Stimulated activated memory B cell treated with anti-CD40 and anti-IgM and Interleukin-4, amounts not matched to agents 10 μg/mL and 1 μg/mL and 100 μg/mL, for 72 hours (primary cell): ENCODE measurements around the gene DIS3L2.
"Not testable (repeated sequence)": the region's sequence is repeated elsewhere in the genome, so short reads cannot be mapped to it uniquely, and the experiment has no call there.

Experiments used
- ATAC-seq: fragments of 150-1000 bp; cut with Tn5 transposase; 2 replicates; pipeline ENCODE4 v1.10.0; 2021
- H3K27ac Mint-ChIP-seq: one replicate; pipeline ENCODE4 v1.8.0; 2022; ENCODE audit warnings: mild to moderate bottlenecking, mixed read lengths
- H3K27me3 Mint-ChIP-seq: one replicate; pipeline ENCODE4 v1.8.0; 2022; ENCODE audit warnings: mixed read lengths
- H3K36me3 Mint-ChIP-seq: one replicate; pipeline ENCODE4 v1.8.0; 2022; ENCODE audit warnings: mixed read lengths
- H3K4me1 Mint-ChIP-seq: one replicate; pipeline ENCODE4 v1.8.0; 2022; ENCODE audit warnings: mixed read lengths
- H3K4me3 Mint-ChIP-seq: one replicate; pipeline ENCODE4 v1.8.0; 2022; ENCODE audit warnings: mild to moderate bottlenecking, moderate library complexity, mixed read lengths
- H3K9me3 Mint-ChIP-seq: one replicate; pipeline ENCODE4 v1.8.0; 2022; ENCODE audit warnings: mixed read lengths

DIS3L2 gene

DNA sequence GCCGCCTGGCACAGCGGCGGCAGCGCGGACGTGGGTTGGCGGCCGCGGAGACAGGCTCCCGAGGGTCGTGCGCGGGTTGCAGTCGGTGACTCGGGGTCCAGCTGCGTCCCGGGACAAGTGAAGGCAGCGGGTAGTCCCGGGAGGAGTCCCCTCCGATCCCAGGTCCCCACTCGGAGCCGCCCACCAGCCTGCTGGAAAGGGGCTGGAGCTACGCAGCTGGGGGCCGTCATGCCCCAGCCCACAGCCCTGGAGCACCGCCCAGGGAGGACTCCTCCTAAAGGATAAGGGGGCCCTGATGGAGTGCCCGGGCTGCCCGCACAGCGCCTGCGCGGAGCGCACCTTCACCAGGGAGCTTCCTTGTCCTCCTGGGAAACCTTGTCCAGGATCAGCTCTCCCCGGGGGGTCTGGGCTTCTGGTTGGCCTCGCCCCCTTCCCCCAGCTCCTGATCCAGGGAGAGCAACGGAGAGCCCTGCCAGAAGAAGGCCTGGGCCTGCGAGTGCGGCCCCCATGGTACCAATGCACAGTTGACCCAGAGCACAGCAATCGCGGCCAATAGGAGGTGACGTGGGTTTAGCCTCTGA lies 391.1 kb downstream of the DIS3L2 start:
- H3K9me3 Mint-ChIP-seq, result peaks cover 4% of the 10 kb centered on the region
- H3K27me3 Mint-ChIP-seq, result peaks cover 46% of the 10 kb centered on the region
- H3K27ac Mint-ChIP-seq, result no peak overlapping the region
- no peak for ATAC-seq
- H3K36me3 Mint-ChIP-seq, result no peaks in the 10 kb centered on the region
- H3K4me1 Mint-ChIP-seq, result no peaks in the 10 kb centered on the region
- no peak overlapping the region for H3K4me3 Mint-ChIP-seq

- H3K36me3 Mint-ChIP-seq, result no peaks in the 10 kb centered on the region
Measured at GRCh38 chr2:232353096-232353495, 391.6 kb downstream of the DIS3L2 start.

GRCh38 chr2:232353660-232354059 lies 392.1 kb downstream of the DIS3L2 start:
- no peak overlapping the region for H3K27ac Mint-ChIP-seq
- ATAC-seq, result no peak
- H3K27me3 Mint-ChIP-seq, result peaks cover 46% of the 10 kb centered on the region
- no peaks in the 10 kb centered on the region for H3K4me1 Mint-ChIP-seq
- no peaks in the 10 kb centered on the region for H3K36me3 Mint-ChIP-seq
- no peak overlapping the region for H3K4me3 Mint-ChIP-seq
- H3K9me3 Mint-ChIP-seq, result no peaks in the 10 kb centered on the region

More at GRCh38 chr2:232353096-232353495, 391.6 kb downstream of the DIS3L2 start:
- Mint-ChIP-seq H3K9me3 (peaks cover 3% of the 10 kb centered on the region), H3K4me3 (no peak overlapping the region), H3K4me1 (no peaks in the 10 kb centered on the region), H3K27me3 (peaks cover 46% of the 10 kb centered on the region), H3K27ac (no peak overlapping the region)
- no peak for ATAC-seq

DNA sequence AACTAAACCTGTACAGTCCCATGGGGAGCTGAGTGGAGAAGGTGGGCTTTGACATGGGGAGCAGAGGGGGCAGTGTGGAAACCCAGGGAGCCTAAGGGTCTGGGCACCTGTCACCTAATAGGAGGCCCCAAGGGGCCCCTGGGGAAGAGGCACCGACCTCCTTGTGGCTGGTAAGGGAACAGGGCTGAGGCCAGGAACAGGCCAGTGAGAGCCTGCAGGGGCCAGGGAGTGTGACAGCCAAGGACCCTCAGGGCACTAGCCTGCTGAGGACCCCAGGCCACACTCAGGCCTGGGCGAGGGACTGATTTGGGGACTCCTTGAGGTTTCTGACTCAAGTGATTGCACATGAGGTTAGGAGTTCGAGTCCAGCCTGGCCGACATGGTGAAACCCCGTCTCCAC lies 392.6 kb downstream of the DIS3L2 start:
- Mint-ChIP-seq H3K4me3 (no peak overlapping the region), H3K4me1 (no peaks in the 10 kb centered on the region), H3K27me3 (peaks cover 46% of the 10 kb centered on the region), H3K36me3 (no peaks in the 10 kb centered on the region), H3K27ac (no peak overlapping the region), H3K9me3 (no peaks in the 10 kb centered on the region)
- ATAC-seq, result no peak

- peaks cover 17% of the 10 kb centered on the region for H3K4me1 Mint-ChIP-seq
- peaks cover 7% of the 10 kb centered on the region for H3K9me3 Mint-ChIP-seq
- H3K4me3 Mint-ChIP-seq, result no peak overlapping the region
- H3K36me3 Mint-ChIP-seq, result no peaks in the 10 kb centered on the region
- H3K27me3 Mint-ChIP-seq, result peaks cover 23% of the 10 kb centered on the region
- H3K27ac Mint-ChIP-seq, result no peak overlapping the region
- ATAC-seq, result no peak
Measured at GRCh38 chr2:232361646-232362045, 400.1 kb downstream of the DIS3L2 start.

DNA sequence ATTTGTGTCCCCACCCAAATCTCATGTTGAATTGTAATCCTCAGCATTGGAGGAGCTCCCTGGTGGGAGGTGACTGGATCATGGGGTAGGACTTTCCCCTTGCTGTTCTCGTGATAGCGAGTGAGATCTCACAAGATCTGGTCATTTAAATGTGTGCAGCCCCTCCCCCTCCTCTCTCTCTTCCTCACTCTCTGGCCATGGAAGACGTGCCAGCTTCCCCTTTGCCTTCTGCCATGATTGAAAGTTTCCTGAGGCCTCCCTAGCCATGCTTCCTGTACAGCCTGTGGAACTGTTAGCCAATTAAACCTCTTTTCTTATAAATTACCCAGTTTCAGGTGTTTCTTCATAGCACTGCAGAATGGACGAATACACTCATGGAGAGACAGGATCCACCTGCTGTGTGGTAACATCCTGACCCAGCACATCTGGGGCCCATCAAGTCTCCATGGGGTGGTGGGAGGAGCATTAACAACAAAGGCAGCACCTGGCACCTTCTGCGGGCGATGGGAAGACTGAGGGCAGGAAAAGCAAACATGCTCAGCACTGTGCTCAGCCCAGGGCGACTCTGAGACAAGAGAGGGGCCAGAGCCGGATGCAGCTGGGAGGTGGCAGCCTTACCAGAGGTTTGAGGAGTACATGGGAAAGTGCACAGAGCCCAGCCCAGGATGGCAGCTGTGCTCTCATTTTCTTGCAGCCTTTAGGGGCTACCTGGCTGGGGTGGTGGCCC lies 400.8 kb downstream of the DIS3L2 start:
- Mint-ChIP-seq H3K4me3 (no peak overlapping the region), H3K27ac (no peak overlapping the region), H3K36me3 (no peaks in the 10 kb centered on the region), H3K4me1 (peaks cover 17% of the 10 kb centered on the region), H3K9me3 (peaks cover 7% of the 10 kb centered on the region), H3K27me3 (peaks cover 26% of the 10 kb centered on the region)
- no peak for ATAC-seq

DNA sequence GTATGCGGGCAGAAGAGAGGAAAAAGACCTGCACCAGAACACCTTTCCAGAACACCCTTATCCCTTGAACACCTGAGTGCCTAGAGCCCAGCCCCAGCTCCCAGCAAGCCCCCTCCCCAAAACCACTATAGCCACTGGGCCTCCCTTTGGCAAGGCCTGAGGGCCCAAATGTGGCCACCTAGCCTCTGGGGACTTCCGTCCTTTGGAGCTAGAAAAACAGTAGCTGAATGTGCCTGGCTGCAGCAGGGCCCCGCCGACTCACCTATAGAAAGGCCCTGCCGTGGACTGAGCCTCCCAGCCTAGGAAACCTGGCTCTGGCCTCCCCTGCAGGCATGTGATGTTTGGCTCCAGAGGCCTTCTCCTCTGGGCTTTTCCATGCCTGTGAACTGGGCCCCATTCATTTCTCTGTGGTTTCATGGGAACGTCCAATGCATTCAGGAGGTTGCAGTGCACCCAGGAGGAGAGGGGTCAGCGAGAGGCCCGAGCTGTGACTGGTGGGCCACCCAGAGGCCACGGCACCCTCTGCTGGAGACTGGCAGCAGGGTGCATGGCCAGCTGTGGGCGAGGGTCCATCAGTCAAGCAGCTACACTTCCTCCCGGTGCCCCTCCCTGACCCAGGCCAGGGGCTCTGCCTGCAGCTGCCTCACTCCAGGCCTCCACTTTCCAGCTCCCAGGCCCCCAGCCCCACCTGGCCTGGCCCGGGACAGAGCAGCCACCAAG lies 401.7 kb downstream of the DIS3L2 start:
- ATAC-seq, H3K9me3 Mint-ChIP-seq, H3K36me3 Mint-ChIP-seq: not testable (repeated sequence)
- peak overlapping the region; percentile 17 for H3K27ac Mint-ChIP-seq
- H3K4me3 Mint-ChIP-seq, result peak overlapping the region; percentile 72
- H3K27me3 Mint-ChIP-seq, result peaks cover 35% of the 10 kb centered on the region
- peaks cover 17% of the 10 kb centered on the region for H3K4me1 Mint-ChIP-seq

DNA sequence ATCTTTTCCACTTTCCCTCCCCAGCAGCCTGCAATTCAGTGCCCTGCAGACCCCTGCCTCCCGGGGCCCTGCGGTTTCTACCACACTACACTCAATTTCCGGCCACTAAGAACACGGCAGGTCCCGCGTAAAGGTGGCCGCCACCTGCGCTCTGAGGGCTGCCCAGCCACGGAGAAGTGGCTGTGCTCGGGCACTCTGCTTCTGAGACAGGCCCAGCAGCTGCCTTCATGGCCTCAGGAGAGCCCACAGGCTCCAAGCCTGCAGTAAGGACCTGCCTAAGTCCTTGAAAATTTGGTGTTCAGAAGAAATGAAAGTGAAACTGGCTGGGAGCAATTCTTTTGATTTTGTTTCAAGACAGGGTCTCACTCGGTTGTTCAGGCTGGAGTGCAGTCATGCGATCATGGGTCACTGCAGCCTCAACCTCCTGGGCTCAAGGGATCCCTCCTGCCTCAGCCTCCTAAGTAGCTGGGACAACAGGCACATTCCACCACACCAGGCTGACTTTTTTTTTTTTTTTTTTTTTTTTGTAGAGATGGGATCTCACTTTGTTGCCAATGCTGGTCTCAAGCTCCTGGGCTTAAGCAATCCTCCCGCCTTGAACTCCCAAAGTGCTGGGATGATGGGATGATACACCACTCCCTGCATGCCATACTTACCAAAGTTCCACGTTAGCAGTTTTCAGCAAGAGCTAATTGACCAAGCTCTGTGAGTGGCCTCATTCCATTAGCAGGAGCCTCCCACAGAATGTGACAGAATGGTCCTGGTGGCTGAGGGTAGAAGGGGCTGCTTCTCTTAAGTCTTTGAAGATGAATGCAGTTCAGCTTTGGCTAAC lies 402.5 kb downstream of the DIS3L2 start:
- no peak for ATAC-seq
- no peaks in the 10 kb centered on the region for H3K36me3 Mint-ChIP-seq
- peaks cover 7% of the 10 kb centered on the region for H3K9me3 Mint-ChIP-seq
- peak overlapping the region; percentile 72 for H3K4me3 Mint-ChIP-seq
- peak overlapping the region; percentile 17 for H3K27ac Mint-ChIP-seq
- H3K27me3 Mint-ChIP-seq, result peaks cover 43% of the 10 kb centered on the region
- peaks cover 17% of the 10 kb centered on the region for H3K4me1 Mint-ChIP-seq

GRCh38 chr2:232364806-232365594 lies 403.5 kb downstream of the DIS3L2 start:
- not testable (repeated sequence) for ATAC-seq, H3K36me3 Mint-ChIP-seq, H3K4me3 Mint-ChIP-seq, H3K27ac Mint-ChIP-seq, H3K9me3 Mint-ChIP-seq
- Mint-ChIP-seq H3K27me3 (peaks cover 48% of the 10 kb centered on the region), H3K4me1 (peaks cover 17% of the 10 kb centered on the region)

GRCh38 chr2:232365621-232366321 lies 404.3 kb downstream of the DIS3L2 start:
- no peaks in the 10 kb centered on the region for H3K36me3 Mint-ChIP-seq
- H3K4me3 Mint-ChIP-seq, result no peak overlapping the region
- no peak overlapping the region for H3K27ac Mint-ChIP-seq
- H3K27me3 Mint-ChIP-seq, result peaks cover 48% of the 10 kb centered on the region
- H3K9me3 Mint-ChIP-seq, result peaks cover 7% of the 10 kb centered on the region
- peaks cover 17% of the 10 kb centered on the region for H3K4me1 Mint-ChIP-seq
- peak; percentile 60 for ATAC-seq

DNA sequence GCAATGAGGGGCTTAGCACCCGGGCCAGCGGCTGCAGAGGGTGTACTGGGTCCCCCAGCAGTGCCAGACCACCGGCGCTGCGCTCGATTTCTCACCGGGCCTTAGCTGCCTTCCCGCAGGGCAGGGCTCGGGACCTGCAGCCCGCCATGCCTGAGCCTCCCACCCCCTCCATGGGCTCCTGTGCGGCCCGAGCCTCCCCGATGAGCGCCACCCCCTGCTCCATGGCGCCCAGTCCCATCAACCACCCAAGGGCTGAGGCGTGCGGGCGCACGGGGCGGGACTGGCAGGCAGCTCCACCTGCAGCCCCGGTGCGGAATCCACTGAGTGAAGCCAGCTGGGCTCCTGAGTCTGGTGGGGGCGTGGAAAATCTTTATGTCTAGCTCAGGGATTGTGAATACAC lies 404.9 kb downstream of the DIS3L2 start:
- Mint-ChIP-seq H3K4me1 (peaks cover 17% of the 10 kb centered on the region), H3K27me3 (peaks cover 48% of the 10 kb centered on the region)
- not testable (repeated sequence) for ATAC-seq, H3K9me3 Mint-ChIP-seq, H3K27ac Mint-ChIP-seq, H3K4me3 Mint-ChIP-seq, H3K36me3 Mint-ChIP-seq

DNA sequence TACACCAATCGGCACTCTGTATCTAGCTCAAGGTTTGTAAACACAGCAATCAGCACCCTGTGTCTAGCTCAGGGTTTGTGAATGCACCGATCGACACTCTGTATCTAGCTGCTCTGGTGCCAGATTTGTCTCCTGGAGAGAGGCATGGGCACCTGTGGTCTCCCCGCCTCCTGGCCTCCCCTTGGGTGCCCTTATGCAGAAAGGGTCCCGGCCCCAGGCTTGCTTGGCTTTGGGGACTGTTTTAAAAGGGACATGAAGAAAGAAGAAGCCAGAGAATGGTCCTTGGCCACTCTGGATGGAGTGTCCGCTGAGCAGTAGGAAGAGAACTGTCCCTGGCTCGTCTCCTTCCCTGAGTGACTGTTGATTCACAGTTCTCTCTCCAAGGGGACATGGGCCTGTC lies 405.5 kb downstream of the DIS3L2 start:
- Mint-ChIP-seq H3K36me3 (no peaks in the 10 kb centered on the region), H3K4me3 (no peak overlapping the region), H3K27me3 (peaks cover 46% of the 10 kb centered on the region), H3K4me1 (peaks cover 17% of the 10 kb centered on the region), H3K9me3 (peaks cover 5% of the 10 kb centered on the region), H3K27ac (no peak overlapping the region)
- no peak for ATAC-seq

DNA sequence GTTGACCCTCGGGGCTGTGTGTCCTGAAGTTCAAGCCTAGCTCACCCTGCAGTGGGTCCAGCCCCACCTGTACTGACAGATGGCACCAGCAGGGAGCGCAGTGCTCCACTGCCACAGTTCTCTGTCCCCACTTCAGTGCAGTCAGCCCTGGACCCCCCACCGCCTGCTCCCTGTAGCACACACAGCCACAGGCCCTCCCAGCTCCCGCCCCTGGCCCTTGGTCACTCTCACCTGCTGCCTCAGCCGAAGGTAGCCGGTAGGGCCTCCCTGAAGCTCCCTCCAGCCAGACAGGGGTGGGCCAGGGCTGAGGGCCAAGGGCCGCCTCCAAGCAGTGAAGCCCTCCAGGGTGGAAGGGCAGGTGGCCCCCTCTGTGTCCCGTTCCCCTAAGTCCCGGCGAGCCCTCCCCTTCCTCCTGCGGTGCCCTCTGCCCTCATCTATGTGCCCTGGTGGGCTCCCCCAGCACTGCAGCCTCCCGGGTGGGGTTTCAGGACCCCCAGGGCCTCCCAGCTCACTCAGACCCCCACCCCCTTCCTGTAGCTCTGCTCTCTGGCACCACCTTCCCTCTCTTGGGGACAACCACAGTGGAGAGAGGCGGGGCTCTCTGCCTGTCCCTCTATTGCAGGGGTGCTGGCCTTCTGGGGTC lies 406.2 kb downstream of the DIS3L2 start:
- Mint-ChIP-seq H3K4me1 (peaks cover 17% of the 10 kb centered on the region), H3K4me3 (no peak overlapping the region), H3K9me3 (no peaks in the 10 kb centered on the region), H3K36me3 (no peaks in the 10 kb centered on the region), H3K27me3 (peaks cover 39% of the 10 kb centered on the region), H3K27ac (no peak overlapping the region)
- peak; percentile 13 for ATAC-seq
